ENCODE measurements around the gene PTGDS. TPM values are rescaled to one million over a fixed set of nuclear protein-coding genes. Genes with fewer than 3 reads are reported as not detected.

Gene PTGDS
- total and polyA plus RNA-seq, 9 of the 15 experiments (the other 6 are each of a cell fraction or from before 2014, with no cell fraction given), result 0.46 to 7.1 (median 2.0) TPM

DNA sequence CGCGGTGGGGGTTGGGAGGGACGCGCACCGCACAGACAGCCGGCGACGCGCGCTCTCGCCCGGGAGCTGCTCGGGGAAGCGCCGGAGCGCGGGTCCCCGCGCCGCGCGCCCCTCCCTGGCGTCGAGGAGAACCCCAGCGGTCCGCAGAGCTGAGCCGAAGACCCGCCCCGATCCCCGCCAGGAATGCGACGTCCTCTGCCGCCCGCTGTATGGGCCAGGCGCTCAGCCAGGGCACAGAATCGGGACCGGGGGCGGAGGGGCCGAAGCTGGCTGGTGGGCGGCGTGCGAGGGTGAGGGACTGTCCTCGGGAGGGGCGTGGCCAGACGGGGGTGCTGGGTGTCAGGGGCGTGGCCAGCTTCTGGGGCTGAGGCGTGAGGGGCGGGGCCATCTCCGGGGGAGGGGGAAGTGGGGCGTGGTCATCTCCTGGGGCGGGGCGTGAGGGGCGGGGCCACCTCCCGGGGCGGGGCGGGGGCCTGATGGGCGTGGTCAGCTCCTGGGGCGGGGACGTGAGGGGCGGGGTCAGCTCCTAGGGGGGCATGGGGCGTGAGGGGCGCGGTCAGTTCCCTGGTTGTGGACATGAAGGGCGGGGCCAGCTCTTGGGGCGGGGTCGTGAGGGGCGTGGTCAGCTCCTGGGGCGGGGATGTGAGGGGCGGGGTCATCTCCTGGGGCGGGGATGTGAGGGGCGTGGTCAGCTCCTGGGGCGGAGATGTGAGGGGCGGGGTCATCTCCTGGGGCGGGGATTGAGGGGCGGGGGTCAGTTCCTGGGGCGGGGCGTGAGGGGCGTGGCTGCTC lies 965 bp downstream of the PTGDS start (continued):
- TF ChIP-seq, protein P1, sequence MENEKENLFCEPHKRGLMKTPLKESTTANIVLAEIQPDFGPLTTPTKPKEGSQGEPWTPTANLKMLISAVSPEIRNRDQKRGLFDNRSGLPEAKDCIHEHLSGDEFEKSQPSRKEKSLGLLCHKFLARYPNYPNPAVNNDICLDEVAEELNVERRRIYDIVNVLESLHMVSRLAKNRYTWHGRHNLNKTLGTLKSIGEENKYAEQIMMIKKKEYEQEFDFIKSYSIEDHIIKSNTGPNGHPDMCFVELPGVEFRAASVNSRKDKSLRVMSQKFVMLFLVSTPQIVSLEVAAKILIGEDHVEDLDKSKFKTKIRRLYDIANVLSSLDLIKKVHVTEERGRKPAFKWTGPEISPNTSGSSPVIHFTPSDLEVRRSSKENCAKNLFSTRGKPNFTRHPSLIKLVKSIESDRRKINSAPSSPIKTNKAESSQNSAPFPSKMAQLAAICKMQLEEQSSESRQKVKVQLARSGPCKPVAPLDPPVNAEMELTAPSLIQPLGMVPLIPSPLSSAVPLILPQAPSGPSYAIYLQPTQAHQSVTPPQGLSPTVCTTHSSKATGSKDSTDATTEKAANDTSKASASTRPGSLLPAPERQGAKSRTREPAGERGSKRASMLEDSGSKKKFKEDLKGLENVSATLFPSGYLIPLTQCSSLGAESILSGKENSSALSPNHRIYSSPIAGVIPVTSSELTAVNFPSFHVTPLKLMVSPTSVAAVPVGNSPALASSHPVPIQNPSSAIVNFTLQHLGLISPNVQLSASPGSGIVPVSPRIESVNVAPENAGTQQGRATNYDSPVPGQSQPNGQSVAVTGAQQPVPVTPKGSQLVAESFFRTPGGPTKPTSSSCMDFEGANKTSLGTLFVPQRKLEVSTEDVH (IDR thresholded peaks at IDR 0.05; ENCODE audit: low read depth, partially characterized antibody), result peak; percentile 28
- TF ChIP-seq, protein P2, sequence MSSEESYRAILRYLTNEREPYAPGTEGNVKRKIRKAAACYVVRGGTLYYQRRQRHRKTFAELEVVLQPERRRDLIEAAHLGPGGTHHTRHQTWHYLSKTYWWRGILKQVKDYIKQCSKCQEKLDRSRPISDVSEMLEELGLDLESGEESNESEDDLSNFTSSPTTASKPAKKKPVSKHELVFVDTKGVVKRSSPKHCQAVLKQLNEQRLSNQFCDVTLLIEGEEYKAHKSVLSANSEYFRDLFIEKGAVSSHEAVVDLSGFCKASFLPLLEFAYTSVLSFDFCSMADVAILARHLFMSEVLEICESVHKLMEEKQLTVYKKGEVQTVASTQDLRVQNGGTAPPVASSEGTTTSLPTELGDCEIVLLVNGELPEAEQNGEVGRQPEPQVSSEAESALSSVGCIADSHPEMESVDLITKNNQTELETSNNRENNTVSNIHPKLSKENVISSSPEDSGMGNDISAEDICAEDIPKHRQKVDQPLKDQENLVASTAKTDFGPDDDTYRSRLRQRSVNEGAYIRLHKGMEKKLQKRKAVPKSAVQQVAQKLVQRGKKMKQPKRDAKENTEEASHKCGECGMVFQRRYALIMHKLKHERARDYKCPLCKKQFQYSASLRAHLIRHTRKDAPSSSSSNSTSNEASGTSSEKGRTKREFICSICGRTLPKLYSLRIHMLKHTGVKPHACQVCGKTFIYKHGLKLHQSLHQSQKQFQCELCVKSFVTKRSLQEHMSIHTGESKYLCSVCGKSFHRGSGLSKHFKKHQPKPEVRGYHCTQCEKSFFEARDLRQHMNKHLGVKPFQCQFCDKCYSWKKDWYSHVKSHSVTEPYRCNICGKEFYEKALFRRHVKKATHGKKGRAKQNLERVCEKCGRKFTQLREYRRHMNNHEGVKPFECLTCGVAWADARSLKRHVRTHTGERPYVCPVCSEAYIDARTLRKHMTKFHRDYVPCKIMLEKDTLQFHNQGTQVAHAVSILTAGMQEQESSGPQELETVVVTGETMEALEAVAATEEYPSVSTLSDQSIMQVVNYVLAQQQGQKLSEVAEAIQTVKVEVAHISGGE (CRISPR knock-in tag; IDR thresholded peaks at IDR 0.05), result no peak
- TF ChIP-seq, protein P3, sequence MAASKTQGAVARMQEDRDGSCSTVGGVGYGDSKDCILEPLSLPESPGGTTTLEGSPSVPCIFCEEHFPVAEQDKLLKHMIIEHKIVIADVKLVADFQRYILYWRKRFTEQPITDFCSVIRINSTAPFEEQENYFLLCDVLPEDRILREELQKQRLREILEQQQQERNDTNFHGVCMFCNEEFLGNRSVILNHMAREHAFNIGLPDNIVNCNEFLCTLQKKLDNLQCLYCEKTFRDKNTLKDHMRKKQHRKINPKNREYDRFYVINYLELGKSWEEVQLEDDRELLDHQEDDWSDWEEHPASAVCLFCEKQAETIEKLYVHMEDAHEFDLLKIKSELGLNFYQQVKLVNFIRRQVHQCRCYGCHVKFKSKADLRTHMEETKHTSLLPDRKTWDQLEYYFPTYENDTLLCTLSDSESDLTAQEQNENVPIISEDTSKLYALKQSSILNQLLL (CRISPR knock-in tag; IDR thresholded peaks at IDR 0.05; ENCODE audit: borderline replicate concordance), result no peak
- TF ChIP-seq ZFX (CRISPR knock-in tag; IDR thresholded peaks at IDR 0.05), result 0 out of 2 replicates have a peak, but pooled peaks have one; percentile 0
- TF ChIP-seq HDAC1 (IDR thresholded peaks at IDR 0.05), result peak in 1 of 2 experiments; percentile 43; a peak in 1 of 4 replicates
- TF ChIP-seq REST (IDR thresholded peaks at IDR 0.05; ENCODE audit: borderline replicate concordance), result no peak
- TF ChIP-seq REST (CRISPR knock-in tag; IDR thresholded peaks at IDR 0.05; ENCODE audit: low read depth), result 0 out of 2 replicates have a peak, but pooled peaks have one; percentile 35
- peak; percentile 84 for TF ChIP-seq L3MBTL2 (IDR thresholded peaks at IDR 0.05)
- TF ChIP-seq POLR2G (IDR thresholded peaks at IDR 0.05; ENCODE audit: low read depth, low read length), result peak; percentile 62
- TF ChIP-seq NCOA6 (IDR thresholded peaks at IDR 0.05), result no peak; the same call in none of the 2 replicates
